Skeletal muscle cell (primary cell): Measurements from ENCODE around the gene TMEM132D.

Source experiments
- DNase-seq: peaks from one replicate; pipeline ENCODE4 v3.0.0-alpha.2; 2010; ENCODE audit warnings: low read depth
- H3K4me3 ChIP-seq: 2 replicates; pipeline ENCODE4 v1.5.1; 2011; ENCODE audit warnings: low read depth, mild to moderate bottlenecking, control low read depth, low read length, moderate library complexity

The TMEM132D gene

GRCh38 chr12:129614221-129614885, 289.5 kb downstream of the TMEM132D start:
- no peak for DNase-seq
- H3K4me3 ChIP-seq, result no peak overlapping the region

DNA sequence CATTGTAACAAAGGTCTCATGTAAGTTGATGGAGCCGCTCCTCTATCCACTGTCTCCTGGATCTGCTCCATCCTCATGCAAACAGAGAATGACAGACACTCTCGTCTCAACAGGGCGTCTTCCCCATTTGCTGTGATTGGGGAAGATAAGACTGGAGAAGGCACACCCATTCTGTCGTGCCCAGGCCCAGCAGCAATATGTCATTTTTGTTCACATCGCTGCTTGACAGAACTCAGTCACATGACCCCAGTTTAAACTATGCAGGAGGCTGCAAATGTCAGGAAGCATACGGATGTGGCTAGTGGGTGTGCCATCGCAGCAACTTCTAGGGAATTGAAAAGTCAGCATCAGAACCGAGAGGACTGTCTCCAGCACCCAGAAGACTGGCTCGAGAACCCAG, 290.5 kb downstream of the TMEM132D start:
- DNase-seq, result no peak
- no peak overlapping the region for H3K4me3 ChIP-seq

- no peak overlapping the region for H3K4me3 ChIP-seq
- no peak for DNase-seq
These were observed 293.2 kb downstream of the TMEM132D start for GRCh38 chr12:129610601-129611120.

GRCh38 chr12:129607756-129608155, 296.1 kb downstream of the TMEM132D start:
- DNase-seq, result no peak
- no peak overlapping the region for H3K4me3 ChIP-seq

- H3K4me3 ChIP-seq, result no peak overlapping the region
- peak; percentile 61 for DNase-seq
These were observed 296.5 kb downstream of the TMEM132D start for GRCh38 chr12:129607301-129607700.

- DNase-seq, result no peak
- H3K4me3 ChIP-seq, result no peak overlapping the region
These were observed 297.6 kb downstream of the TMEM132D start for GRCh38 chr12:129606239-129606638.

DNA sequence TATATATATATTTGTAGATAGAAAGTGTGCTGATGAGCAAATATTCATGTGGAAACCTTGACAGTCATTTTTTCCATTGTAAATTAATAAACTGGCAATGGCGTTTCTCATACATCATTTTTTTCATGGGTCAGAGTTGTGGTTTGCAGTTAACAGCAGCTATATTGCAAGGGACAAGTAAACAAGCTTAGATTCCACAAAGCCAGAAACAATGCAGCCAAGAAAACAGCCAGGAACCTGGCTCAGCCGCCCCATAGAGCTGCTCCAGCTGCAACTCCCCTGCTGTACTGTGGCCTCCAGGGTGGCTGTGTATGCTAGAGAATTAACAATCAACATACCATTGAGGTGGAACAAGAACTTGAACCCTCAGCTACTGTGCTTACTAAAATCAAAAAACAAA, 298.2 kb downstream of the TMEM132D start:
- no peak overlapping the region for H3K4me3 ChIP-seq
- no peak for DNase-seq

GRCh38 chr12:129604506-129604905, 299.3 kb downstream of the TMEM132D start:
- DNase-seq, result no peak
- H3K4me3 ChIP-seq, result no peak overlapping the region

DNA sequence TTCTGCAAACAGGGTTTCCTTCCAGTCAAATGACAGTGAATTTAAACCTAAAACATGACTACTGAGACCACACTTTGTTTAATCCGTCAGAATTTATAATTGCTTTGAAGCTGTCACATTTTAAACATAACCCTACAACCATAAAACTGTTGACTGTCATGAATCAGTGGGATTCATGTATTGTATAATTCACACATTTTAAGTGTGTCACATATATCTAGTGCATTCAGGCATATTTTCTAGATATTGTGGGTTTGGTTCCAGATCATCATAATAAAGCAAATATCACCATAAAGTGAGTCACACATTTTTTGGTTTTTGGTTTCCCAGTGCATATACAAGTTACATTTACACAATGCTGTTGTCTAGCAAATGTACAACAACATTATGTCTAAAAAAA, 304.4 kb downstream of the TMEM132D start:
- no peak for DNase-seq
- H3K4me3 ChIP-seq, result no peak overlapping the region

DNA sequence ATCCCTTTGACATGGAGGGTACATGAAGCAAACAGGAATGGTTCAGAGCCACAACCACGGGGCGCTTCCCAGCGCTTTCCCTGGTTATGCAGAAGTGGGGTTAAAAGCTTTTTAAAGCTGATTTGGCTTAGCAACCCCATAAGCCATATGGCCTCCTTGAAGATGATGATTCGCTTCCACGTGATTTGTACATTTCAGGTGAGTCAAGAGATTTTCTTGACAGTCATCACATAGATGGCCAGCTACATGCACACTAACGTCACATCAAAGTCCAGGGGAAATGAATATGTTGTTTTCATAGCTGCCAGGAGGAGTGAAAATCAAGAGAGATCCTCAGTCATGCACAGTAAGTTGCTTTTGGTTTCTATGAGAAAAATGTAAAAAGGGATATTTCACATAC, 309.7 kb downstream of the TMEM132D start:
- H3K4me3 ChIP-seq, result no peak overlapping the region
- no peak for DNase-seq

DNA sequence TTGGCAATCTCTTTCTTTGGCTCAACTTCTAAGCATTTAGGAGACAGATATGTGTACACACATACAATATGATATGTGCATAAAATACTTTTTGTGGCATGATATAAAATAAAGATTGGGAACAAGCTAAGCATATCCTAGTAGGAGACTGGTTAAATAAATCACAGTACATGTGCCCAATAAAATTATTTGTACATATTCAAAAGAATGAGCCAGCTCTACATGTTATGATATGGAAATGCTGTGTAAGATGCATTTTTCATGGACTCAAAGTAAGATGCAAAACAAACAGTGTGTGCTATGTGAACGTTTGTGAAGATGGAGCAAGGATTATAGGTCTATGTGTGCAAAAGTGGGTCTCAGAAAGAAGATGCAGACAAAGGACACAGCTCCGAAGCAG, 311.4 kb downstream of the TMEM132D start:
- no peak overlapping the region for H3K4me3 ChIP-seq
- no peak for DNase-seq

DNA sequence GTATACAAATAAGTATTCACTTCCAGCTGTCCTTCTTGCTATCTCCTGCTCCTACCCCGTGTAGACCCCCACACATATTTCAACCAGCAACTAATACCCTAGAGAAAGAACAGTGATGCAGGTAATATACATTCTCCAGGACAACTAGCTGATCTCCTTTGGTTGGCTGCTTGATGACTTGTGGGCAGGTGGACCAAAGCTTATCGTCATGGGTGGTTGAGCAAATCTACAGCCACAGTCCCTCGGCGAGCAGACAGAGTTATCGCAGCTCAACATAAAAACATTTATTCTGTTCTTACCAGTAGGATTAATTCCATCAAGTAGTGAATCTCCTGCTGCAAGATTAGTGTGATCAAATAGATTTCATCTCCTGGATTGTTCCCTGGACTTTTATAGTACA, 314.3 kb downstream of the TMEM132D start:
- H3K4me3 ChIP-seq, result no peak overlapping the region
- no peak for DNase-seq

- DNase-seq, result no peak
- H3K4me3 ChIP-seq, result no peak overlapping the region
These were observed 315.7 kb downstream of the TMEM132D start for GRCh38 chr12:129588142-129588541.

GRCh38 chr12:129585296-129585695, 318.5 kb downstream of the TMEM132D start:
- no peak for DNase-seq
- H3K4me3 ChIP-seq, result no peak overlapping the region

- no peak for DNase-seq
- no peak overlapping the region for H3K4me3 ChIP-seq
These were observed 323.9 kb downstream of the TMEM132D start for GRCh38 chr12:129579879-129580278.

GRCh38 chr12:129571901-129572494, 331.8 kb downstream of the TMEM132D start:
- H3K4me3 ChIP-seq, result no peak overlapping the region
- no peak for DNase-seq

DNA sequence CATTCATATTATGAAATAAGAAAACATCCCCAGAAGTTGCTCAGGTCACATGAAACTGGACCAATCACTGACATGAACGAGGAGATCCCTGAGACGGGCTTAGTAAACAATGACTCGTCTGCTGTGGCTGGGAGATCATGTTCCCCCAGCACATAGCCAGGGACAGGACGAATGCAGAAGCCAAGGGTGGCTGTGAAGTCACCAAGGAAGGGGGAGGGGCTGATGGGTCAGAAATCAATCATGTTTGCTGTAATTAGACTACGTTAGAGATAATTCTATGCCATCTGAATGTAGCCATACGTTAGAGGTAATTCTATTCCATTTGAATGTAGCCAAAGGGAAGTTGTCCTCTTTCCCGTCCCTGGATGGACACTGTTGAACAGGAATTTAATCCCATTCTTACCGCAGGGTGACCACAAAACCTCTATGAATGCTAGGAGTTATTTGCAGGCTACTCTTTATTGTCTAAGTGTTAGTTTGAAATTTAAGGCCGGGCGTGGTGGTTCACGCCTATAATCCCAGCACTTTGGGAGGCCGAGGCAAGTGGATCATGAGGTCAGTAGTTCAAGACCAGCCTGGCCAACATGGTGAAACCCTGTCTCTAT, 332.9 kb downstream of the TMEM132D start:
- H3K4me3 ChIP-seq, result no peak overlapping the region

GRCh38 chr12:129566800-129567199, 337.0 kb downstream of the TMEM132D start:
- no peak overlapping the region for H3K4me3 ChIP-seq
- no peak for DNase-seq

More for the DNA sequence above, 332.9 kb downstream of the TMEM132D start:
- no peak for DNase-seq

DNA sequence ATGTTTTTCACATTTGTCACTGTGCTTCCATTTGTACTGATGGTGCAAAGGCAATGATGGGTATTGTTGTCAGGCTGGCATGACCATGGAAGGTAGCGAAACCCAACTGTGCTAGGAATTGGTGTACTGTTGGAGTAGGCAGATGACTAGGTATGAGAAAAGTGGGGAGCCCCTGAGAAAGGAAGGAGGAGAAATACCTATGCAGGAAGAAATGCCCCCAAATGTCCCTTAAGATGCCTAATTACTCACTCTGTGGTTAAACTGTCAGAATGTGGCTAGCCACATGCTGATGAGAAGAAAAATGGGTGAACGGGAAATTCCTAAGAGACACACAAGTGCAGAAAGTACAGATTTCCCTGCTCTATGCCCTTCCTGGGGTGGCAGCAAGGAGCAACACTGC, 339.1 kb downstream of the TMEM132D start:
- DNase-seq, result no peak
- H3K4me3 ChIP-seq, result no peak overlapping the region

GRCh38 chr12:129563266-129563665, 340.6 kb downstream of the TMEM132D start:
- H3K4me3 ChIP-seq, result no peak overlapping the region
- no peak for DNase-seq

GRCh38 chr12:129561304-129561703, 342.5 kb downstream of the TMEM132D start:
- no peak for DNase-seq
- H3K4me3 ChIP-seq, result no peak overlapping the region
